ENCODE data around the gene CTRB1. TPM values are rescaled to one million over a fixed set of nuclear protein-coding genes. Genes with fewer than 3 reads are reported as not detected.

Gene CTRB1
- total RNA-seq, 2 donors from 2014 or later: 14,932 to 20,352 TPM

DNA sequence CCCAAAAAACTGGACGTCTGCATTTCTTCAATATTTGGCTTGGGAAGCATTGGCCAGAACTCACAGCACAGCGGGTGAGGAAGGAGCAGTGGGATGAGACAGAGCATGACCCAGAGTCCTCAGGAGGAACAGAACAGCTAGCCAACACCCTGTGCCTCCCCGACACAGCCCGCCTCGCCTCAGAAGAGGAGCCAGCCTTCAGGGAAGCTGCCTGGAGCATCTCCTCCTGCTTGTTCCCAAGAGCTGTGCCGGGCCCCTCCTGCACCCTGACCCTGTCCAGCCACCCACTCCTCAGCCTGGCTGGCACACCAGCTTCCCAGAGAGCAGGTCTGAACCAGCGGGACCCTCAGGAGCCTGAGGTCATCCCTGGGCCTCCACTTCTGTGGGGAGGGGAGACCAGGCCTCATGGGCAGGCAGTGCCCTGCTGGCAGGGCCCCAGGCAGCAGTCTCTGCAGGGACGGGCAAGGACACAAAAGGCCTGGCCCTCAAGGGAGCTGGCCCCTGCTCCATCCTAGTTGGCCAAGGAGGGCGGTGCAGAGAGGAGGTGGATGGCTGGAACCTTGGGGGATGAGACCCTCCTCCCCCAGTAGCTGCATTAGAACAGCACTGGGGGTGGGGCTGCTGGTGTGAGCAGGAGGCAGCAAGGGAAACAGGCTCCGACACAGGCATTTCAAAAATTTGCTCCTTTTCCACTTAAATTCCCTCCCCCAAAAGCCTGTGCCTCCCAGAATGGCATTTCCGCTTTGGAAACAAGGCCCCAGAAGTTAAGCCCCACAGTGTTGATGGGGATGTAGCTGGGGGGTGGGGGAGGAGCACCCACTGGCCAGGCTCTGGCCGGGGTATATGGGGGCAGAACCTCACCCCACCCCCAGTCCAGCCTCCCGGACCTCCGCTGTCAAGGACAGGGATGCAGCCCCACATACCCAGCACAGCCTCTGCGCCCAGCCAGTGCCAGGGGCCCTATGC is 34.4 kb downstream of the CTRB1 start:
- 72 to 79% methylated on average over 9 to 15 of the region's 15 CpGs for WGBS, 2 donors
- TF ChIP-seq POLR2A (IDR thresholded peaks at IDR 0.05): no peak
- TF ChIP-seq, protein P1, sequence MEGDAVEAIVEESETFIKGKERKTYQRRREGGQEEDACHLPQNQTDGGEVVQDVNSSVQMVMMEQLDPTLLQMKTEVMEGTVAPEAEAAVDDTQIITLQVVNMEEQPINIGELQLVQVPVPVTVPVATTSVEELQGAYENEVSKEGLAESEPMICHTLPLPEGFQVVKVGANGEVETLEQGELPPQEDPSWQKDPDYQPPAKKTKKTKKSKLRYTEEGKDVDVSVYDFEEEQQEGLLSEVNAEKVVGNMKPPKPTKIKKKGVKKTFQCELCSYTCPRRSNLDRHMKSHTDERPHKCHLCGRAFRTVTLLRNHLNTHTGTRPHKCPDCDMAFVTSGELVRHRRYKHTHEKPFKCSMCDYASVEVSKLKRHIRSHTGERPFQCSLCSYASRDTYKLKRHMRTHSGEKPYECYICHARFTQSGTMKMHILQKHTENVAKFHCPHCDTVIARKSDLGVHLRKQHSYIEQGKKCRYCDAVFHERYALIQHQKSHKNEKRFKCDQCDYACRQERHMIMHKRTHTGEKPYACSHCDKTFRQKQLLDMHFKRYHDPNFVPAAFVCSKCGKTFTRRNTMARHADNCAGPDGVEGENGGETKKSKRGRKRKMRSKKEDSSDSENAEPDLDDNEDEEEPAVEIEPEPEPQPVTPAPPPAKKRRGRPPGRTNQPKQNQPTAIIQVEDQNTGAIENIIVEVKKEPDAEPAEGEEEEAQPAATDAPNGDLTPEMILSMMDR (IDR thresholded peaks at IDR 0.05): no peak
- Histone ChIP-seq H3K36me3 (replicated peaks in 1 of 2; ENCODE audit: insufficient read depth in 1 of 2, low read depth in 2 of 2) (no peaks in the 10 kb centered on the region), H3K9me3 (no peaks in the 10 kb centered on the region), H3K4me3 (no peak overlapping the region), H3K27ac (peak overlapping the region in 3 of 4 donors; percentile 44 to 99 (median 99)), H3K4me1 (peaks cover 82% of the 10 kb centered on the region), H3K27me3 (no peaks in the 10 kb centered on the region)
- ATAC-seq (no peak), DNase-seq (peak in 2 of 4 donors; percentile 20 to 24)
- intact Hi-C loops (cut with DNase I): loop anchor here (10.0 kb wide), 1 partner anchor 52 kb away; no protein-coding TSS in a partner anchor

DNA sequence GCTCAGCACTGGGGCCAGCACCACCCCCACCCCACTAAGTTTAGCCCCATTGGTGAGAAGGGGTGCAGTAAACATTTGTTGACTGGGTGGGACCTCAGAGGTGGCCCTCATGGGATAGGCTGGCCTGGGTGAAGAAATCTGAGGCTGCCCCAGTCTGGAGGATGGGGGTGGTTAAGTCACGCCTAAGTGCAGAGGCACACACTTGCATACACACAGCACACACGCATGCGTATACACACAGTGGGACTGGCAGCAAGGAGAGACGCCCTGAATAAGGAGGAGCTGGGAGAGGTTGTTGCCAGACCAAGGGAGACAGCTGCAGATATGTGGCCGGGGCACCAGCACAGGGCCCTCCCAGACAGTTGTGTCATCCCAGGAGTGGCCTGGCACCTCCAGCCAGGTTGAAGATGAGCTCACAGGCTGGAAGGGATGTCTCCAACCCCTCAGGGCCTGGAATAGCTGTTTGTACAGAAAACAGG is 35.6 kb downstream of the CTRB1 start:
- Histone ChIP-seq H3K9me3 (no peaks in the 10 kb centered on the region), H3K27ac (no peak overlapping the region), H3K27me3 (no peaks in the 10 kb centered on the region), H3K36me3 (replicated peaks in 1 of 2; ENCODE audit: insufficient read depth in 1 of 2, low read depth in 2 of 2) (no peaks in the 10 kb centered on the region), H3K4me1 (peaks cover 71% of the 10 kb centered on the region), H3K4me3 (no peak overlapping the region)
- DNase-seq: peak in 2 of 4 donors; percentile 3 to 12
- WGBS, 2 donors: 72 to 86% methylated on average over 4 to 5 of the region's 5 CpGs
- ATAC-seq: no peak
- TF ChIP-seq POLR2A (IDR thresholded peaks at IDR 0.05): no peak
- TF ChIP-seq, protein P1 (IDR thresholded peaks at IDR 0.05): no peak
- intact Hi-C loops (cut with DNase I): loop anchor here (10.0 kb wide), 1 partner anchor 50 kb away; no protein-coding TSS in a partner anchor

DNA sequence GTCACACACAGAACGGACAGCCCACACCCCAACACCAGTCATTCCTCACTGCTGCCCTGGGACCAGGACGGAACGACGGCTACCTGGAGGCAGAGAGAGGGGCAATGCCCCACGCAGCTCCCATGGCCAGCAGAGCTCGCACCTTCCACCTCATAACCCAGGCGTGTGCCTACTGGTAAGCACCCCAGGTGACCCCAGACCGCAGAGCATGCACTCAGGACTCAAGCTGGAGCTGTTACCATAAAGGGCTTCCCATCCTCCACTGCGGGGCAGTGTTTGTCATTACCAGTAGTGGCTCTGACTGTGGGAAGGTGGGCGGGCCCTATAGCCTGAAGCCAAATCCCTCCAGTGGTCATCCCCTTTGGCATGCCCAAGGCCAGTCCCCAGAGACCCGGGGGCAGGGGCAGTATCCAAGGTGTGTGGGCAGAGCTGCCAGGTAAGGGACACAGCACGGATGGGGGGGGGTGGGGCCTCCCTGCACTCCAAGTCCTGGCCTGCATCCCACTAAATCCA is 37.3 kb downstream of the CTRB1 start:
- intact Hi-C loops (cut with DNase I): loop anchor here (10.0 kb wide), 1 partner anchor 49 kb away; no protein-coding TSS in a partner anchor
- Histone ChIP-seq H3K27me3 (no peaks in the 10 kb centered on the region), H3K4me3 (no peak overlapping the region), H3K4me1 (peaks cover 61% of the 10 kb centered on the region), H3K9me3 (no peaks in the 10 kb centered on the region), H3K36me3 (replicated peaks in 1 of 2; ENCODE audit: insufficient read depth in 1 of 2, low read depth in 2 of 2) (no peaks in the 10 kb centered on the region), H3K27ac (peak overlapping the region in 3 of 4 donors; percentile 26 to 62 (median 53))
- 64 to 65% methylated on average over 5 to 12 of the region's 12 CpGs for WGBS, 2 donors
- ATAC-seq (no peak), DNase-seq (peak in 3 of 4 donors; percentile 26 to 42 (median 41))
- TF ChIP-seq, protein P1 (IDR thresholded peaks at IDR 0.05): no peak
- no peak for TF ChIP-seq POLR2A (IDR thresholded peaks at IDR 0.05)

DNA sequence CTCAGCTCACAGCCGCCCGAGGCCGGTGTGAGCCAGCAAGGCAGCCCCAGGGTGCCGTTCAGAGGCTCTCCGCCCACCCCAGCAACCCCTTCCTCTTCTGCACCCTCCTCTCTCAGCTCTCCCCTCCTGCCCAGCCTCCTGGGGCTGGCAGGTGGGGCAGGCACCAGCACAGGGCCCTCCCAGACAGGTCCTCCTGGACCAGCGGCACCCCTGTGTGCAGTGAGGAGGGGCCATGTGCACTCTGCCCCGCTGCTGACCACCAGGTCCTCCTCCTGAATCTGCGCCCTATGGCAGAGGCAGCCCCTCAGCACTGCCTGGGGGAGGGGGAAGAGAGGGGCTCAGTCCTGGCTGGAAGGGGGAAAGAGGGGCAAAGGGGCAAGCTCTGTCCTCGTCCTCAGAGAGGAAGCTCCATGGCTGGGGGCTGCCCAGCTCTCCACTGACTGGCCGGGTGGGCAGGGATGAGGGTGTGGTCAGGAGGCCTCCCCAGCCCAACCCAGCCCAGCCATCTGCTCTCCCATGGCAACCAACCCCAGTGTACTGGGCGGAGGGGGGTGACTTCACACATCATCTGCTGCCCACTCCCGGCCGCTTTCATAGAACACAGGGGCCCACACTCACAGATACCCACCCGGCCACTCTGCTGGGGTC is 38.0 kb downstream of the CTRB1 start:
- H3K9me3 ChIP-seq: no peaks in the 10 kb centered on the region
- peaks cover 66% of the 10 kb centered on the region for H3K4me1 ChIP-seq
- intact Hi-C loops (cut with DNase I): loop anchor here (10.0 kb wide), 1 partner anchor 48 kb away; no protein-coding TSS in a partner anchor
- TF ChIP-seq, protein P1 (IDR thresholded peaks at IDR 0.05): no peak
- no peak for TF ChIP-seq POLR2A (IDR thresholded peaks at IDR 0.05)
- H3K27me3 ChIP-seq: no peaks in the 10 kb centered on the region
- no peak for ATAC-seq
- WGBS, 2 donors: 59 to 72% methylated on average over 7 to 14 of the region's 14 CpGs
- no peak overlapping the region for H3K4me3 ChIP-seq
- no peaks in the 10 kb centered on the region for H3K36me3 ChIP-seq (replicated peaks in 1 of 2; ENCODE audit: insufficient read depth in 1 of 2, low read depth in 2 of 2)
- H3K27ac ChIP-seq: peak overlapping the region in 3 of 4 donors; percentile 30 to 62 (median 53)
- DNase-seq: peak in 2 of 4 donors; percentile 28 to 34
